Fibroblast of lung (primary cell): ENCODE measurements around the gene MACROD2. TPM values are rescaled to one million over a fixed set of nuclear protein-coding genes. Genes with fewer than 3 reads are reported as not detected.

Experiments used
- DNase-seq, 2 donors: peaks; one replicate each; pipeline versions ENCODE4 v3.0.0 to v3.0.0-alpha.2; 2010; ENCODE audit warnings: low read depth in 2 of 2
- H2AFZ ChIP-seq: 2 replicates; pipeline ENCODE4 v1.5.1; 2012; ENCODE audit warnings: low read length, control low read depth, inconsistent platforms
- H3K27ac ChIP-seq: 2 replicates; pipeline ENCODE4 v1.5.1; 2011; ENCODE audit warnings: low read length, control low read depth; ENCODE audit not compliant: insufficient read depth
- H3K27me3 ChIP-seq: 2 replicates; pipeline ENCODE4 v1.5.1; 2011; ENCODE audit warnings: mild to moderate bottlenecking, low read length; ENCODE audit not compliant: control insufficient read depth, insufficient read depth
- H3K36me3 ChIP-seq: 2 replicates; pipeline ENCODE4 v1.5.1; 2011; ENCODE audit warnings: low read length; ENCODE audit not compliant: control insufficient read depth, insufficient read depth
- H3K4me1 ChIP-seq: 2 replicates; pipeline ENCODE4 v1.5.1; 2011; ENCODE audit warnings: low read length; ENCODE audit not compliant: control insufficient read depth, insufficient read depth; ENCODE audit errors: extremely low read depth
- H3K4me2 ChIP-seq: 2 replicates; pipeline ENCODE4 v1.5.1; 2011; ENCODE audit warnings: low read length, control low read depth; ENCODE audit not compliant: insufficient read depth; ENCODE audit errors: extremely low read depth
- H3K4me3 ChIP-seq, 4 experiments: fragments of 200-600 bp in 1 of 4; sonication (generic) in 1 of 4; replicated peaks in 1 of 4; 2 replicates each; pipeline ENCODE4 v1.5.1; 2011 to 2016; ENCODE audit warnings: low read length in 4 of 4, low read depth in 3 of 4, mild to moderate bottlenecking in 3 of 4, control low read depth in 2 of 4, inconsistent platforms in 1 of 4, mixed read lengths in 1 of 4; ENCODE audit not compliant: insufficient read depth in 1 of 4; ENCODE audit errors: control extremely low read depth in 1 of 4
- H3K79me2 ChIP-seq: 2 replicates; pipeline ENCODE4 v1.5.1; 2012; ENCODE audit warnings: mild to moderate bottlenecking, low read length, inconsistent platforms; ENCODE audit not compliant: control insufficient read depth, insufficient read depth
- H3K9ac ChIP-seq: 2 replicates; pipeline ENCODE4 v1.5.1; 2011; ENCODE audit warnings: mild to moderate bottlenecking, low read length, control low read depth; ENCODE audit not compliant: insufficient read depth
- H3K9me3 ChIP-seq: 2 replicates; pipeline ENCODE4 v1.5.1; 2012; ENCODE audit warnings: low read depth, low read length; ENCODE audit not compliant: control insufficient read depth, insufficient read depth
- H4K20me1 ChIP-seq: 2 replicates; pipeline ENCODE4 v1.5.1; 2011; ENCODE audit warnings: low read length; ENCODE audit not compliant: control insufficient read depth, insufficient read depth; ENCODE audit errors: extremely low read depth
- CTCF ChIP-seq, 2 donors: IDR thresholded peaks in 1 of 2; conservative IDR thresholded peaks in 1 of 2; 1 replicate in 1 of 2; 2 replicates in 1 of 2; pipeline ENCODE4 v1.5.1; 2011 to 2012; ENCODE audit warnings: low read length in 2 of 2, control low read depth in 1 of 2, inconsistent platforms in 1 of 2, low read depth in 1 of 2, mild to moderate bottlenecking in 1 of 2
- EZH2 ChIP-seq: IDR thresholded peaks from 2 replicates; pipeline ENCODE4 v1.5.1; 2012; ENCODE audit warnings: low read length, control low read depth, mild to moderate bottlenecking; ENCODE audit errors: missing control alignments
- polyA plus RNA-seq, 2 donors: library from polyadenylated mRNA; depleted of rRNA in 1 of 2; stranded (reverse) in 1 of 2; unstranded in 1 of 2; fragments of >200 nt; gene quantifications; 2 replicates each; pipeline ENCODE4 v1.2.1, GENCODE V29; 2011 to 2012; ENCODE audit warnings: missing spikeins in 1 of 2
- total RNA-seq: library from RNA; depleted of rRNA; stranded (reverse); fragments of >200 nt; gene quantifications from 2 replicates; pipeline ENCODE4 v1.2.1, GENCODE V29; 2014

MACROD2 gene
- total and polyA plus RNA-seq, 2 donors (not counting 1 experiment from before 2014, with no cell fraction given): 0.54 to 1.7 TPM

GRCh38 chr20:15642676-15643075 lies 1647.4 kb downstream of the MACROD2 start:
- Histone ChIP-seq H3K27me3 (no peaks in the 10 kb centered on the region), H3K36me3 (no peaks in the 10 kb centered on the region), H3K4me3 (no peak overlapping the region), H3K9ac (no peak overlapping the region), H3K4me1 (no peaks in the 10 kb centered on the region), H3K4me2 (no peak overlapping the region), H2AFZ (peak overlapping the region; percentile 77), H3K79me2 (no peaks in the 10 kb centered on the region), H3K27ac (no peak overlapping the region), H3K9me3 (no peaks in the 10 kb centered on the region), H4K20me1 (no peaks in the 10 kb centered on the region)
- peak; percentile 3 to 24 for DNase-seq
- TF ChIP-seq CTCF (conservative IDR thresholded peaks at IDR 0.05 in 1 of 2, IDR thresholded peaks at IDR 0.05 in 1 of 2; ENCODE audit: low read depth in 1 of 2, low read length in 2 of 2) (no peak), EZH2 (no peak)

GRCh38 chr20:15643713-15644112 lies 1648.4 kb downstream of the MACROD2 start:
- DNase-seq: peak in 1 of 2 donors; percentile 15

GRCh38 chr20:15645816-15646215 lies 1650.5 kb downstream of the MACROD2 start:
- H3K27ac ChIP-seq: no peak overlapping the region

More at GRCh38 chr20:15643713-15644112, 1648.4 kb downstream of the MACROD2 start:
- H3K9ac ChIP-seq: no peak overlapping the region
- peak; percentile 28 to 29 for TF ChIP-seq CTCF (conservative IDR thresholded peaks at IDR 0.05 in 1 of 2, IDR thresholded peaks at IDR 0.05 in 1 of 2; ENCODE audit: low read depth in 1 of 2, low read length in 2 of 2)
- no peak for TF ChIP-seq EZH2
- no peak overlapping the region for H2AFZ ChIP-seq
- no peaks in the 10 kb centered on the region for H3K4me1 ChIP-seq
- no peaks in the 10 kb centered on the region for H3K36me3 ChIP-seq
- no peaks in the 10 kb centered on the region for H3K79me2 ChIP-seq
- no peaks in the 10 kb centered on the region for H4K20me1 ChIP-seq
- no peak overlapping the region for H3K4me2 ChIP-seq
- no peak overlapping the region for H3K27ac ChIP-seq
- no peaks in the 10 kb centered on the region for H3K9me3 ChIP-seq
- no peaks in the 10 kb centered on the region for H3K27me3 ChIP-seq
- H3K4me3 ChIP-seq: no peak overlapping the region

More at GRCh38 chr20:15645816-15646215, 1650.5 kb downstream of the MACROD2 start:
- DNase-seq: no peak
- Histone ChIP-seq H3K4me1 (no peaks in the 10 kb centered on the region), H3K9me3 (no peaks in the 10 kb centered on the region), H3K79me2 (no peaks in the 10 kb centered on the region), H4K20me1 (no peaks in the 10 kb centered on the region), H3K36me3 (no peaks in the 10 kb centered on the region), H3K4me3 (no peak overlapping the region), H3K27me3 (no peaks in the 10 kb centered on the region), H3K9ac (no peak overlapping the region), H2AFZ (no peak overlapping the region), H3K4me2 (no peak overlapping the region)
- TF ChIP-seq EZH2 (no peak), CTCF (conservative IDR thresholded peaks at IDR 0.05 in 1 of 2, IDR thresholded peaks at IDR 0.05 in 1 of 2; ENCODE audit: low read depth in 1 of 2, low read length in 2 of 2) (no peak)
